ENCODE data around the gene CNR1. TPM values are rescaled to one million over a fixed set of nuclear protein-coding genes. Genes with fewer than 3 reads are reported as not detected.

The CNR1 gene
- total RNA-seq, 6 experiments from 2014 or later, result 0.05 to 0.14 (median 0.12) TPM; not detected in 3

GRCh38 chr6:88171312-88171711, 5.2 kb upstream of the CNR1 start:
- intact Hi-C loops (cut with DNase I), result no loop called here
- DNase-seq (no peak), ATAC-seq (no peak)
- 67% methylated on average over 2 of the region's 2 CpGs for WGBS (ENCODE audit: insufficient coverage, low coverage, low lambda C conversion rate, missing lambda C conversion rate)
- Histone ChIP-seq H3K27me3 (peaks cover 0 to 11% of the 10 kb centered on the region in 2 donors), H3K4me3 (no peak overlapping the region), H3K36me3 (no peaks in the 10 kb centered on the region), H3K4me1 (peaks cover 0 to 10% (median 0%) of the 10 kb centered on the region in 4 donors), H3K9me3 (no peaks in the 10 kb centered on the region), H3K27ac (no peak overlapping the region)
- TF ChIP-seq POLR2A (IDR thresholded peaks at IDR 0.05) (no peak), CTCF (IDR thresholded peaks at IDR 0.05) (no peak)

- H3K27me3 ChIP-seq, result peaks cover 0 to 28% of the 10 kb centered on the region in 2 donors
- DNase-seq, result no peak
- no peak overlapping the region for H3K4me3 ChIP-seq
- intact Hi-C loops (cut with DNase I), result no loop called here
- no peak for TF ChIP-seq CTCF (IDR thresholded peaks at IDR 0.05)
- TF ChIP-seq POLR2A (IDR thresholded peaks at IDR 0.05), result no peak
- WGBS (ENCODE audit: insufficient coverage, low coverage, low lambda C conversion rate, missing lambda C conversion rate), result 44% methylated on average over 2 of the region's 3 CpGs
- ATAC-seq, result no peak
- H3K4me1 ChIP-seq, result peaks cover 0 to 16% (median 0%) of the 10 kb centered on the region in 4 donors
- no peak overlapping the region for H3K27ac ChIP-seq
- H3K9me3 ChIP-seq, result no peaks in the 10 kb centered on the region
- no peaks in the 10 kb centered on the region for H3K36me3 ChIP-seq
Measured at GRCh38 chr6:88168362-88168761, 2.2 kb upstream of the CNR1 start.

- DNase-seq (no peak), ATAC-seq (no peak)
- H3K9me3 ChIP-seq, result no peaks in the 10 kb centered on the region
- 5% methylated on average over 34 of the region's 40 CpGs for whole genome bisulfite sequencing (ENCODE audit: insufficient coverage, low coverage, low lambda C conversion rate, missing lambda C conversion rate)
- TF ChIP-seq CTCF (IDR thresholded peaks at IDR 0.05) (no peak), POLR2A (IDR thresholded peaks at IDR 0.05) (no peak)
- peaks cover 0 to 16% (median 0%) of the 10 kb centered on the region in 4 donors for H3K4me1 ChIP-seq
- peaks cover 0 to 28% of the 10 kb centered on the region in 2 donors for H3K27me3 ChIP-seq
- intact Hi-C loops (cut with DNase I), result no loop called here
- H3K4me3 ChIP-seq, result peak overlapping the region in 2 of 3 donors; percentile 48 to 52
- H3K36me3 ChIP-seq, result no peaks in the 10 kb centered on the region
- no peak overlapping the region for H3K27ac ChIP-seq
Measured at GRCh38 chr6:88167352-88167937, 1.3 kb upstream of the CNR1 start.

GRCh38 chr6:88166493-88167351, 575 bp upstream of the CNR1 start:
- peak; percentile 11 to 34 (median 22) for ATAC-seq
- WGBS (ENCODE audit: insufficient coverage, low coverage, low lambda C conversion rate, missing lambda C conversion rate), result 0% methylated on average over 4 of the region's 103 CpGs
- Histone ChIP-seq H3K4me3 (peak overlapping the region; percentile 40 to 52 (median 48)), H3K27ac (no peak overlapping the region), H3K4me1 (peaks cover 0 to 16% (median 0%) of the 10 kb centered on the region in 4 donors), H3K36me3 (no peaks in the 10 kb centered on the region), H3K27me3 (peaks cover 0 to 31% of the 10 kb centered on the region in 2 donors), H3K9me3 (no peaks in the 10 kb centered on the region)
- intact Hi-C loops (cut with DNase I), result no loop called here
- TF ChIP-seq CTCF (IDR thresholded peaks at IDR 0.05), result no peak
- no peak for TF ChIP-seq POLR2A (IDR thresholded peaks at IDR 0.05)
- peak in 1 of 3 donors; percentile 24 for DNase-seq
